ENCODE results near the gene TPO.

DNA sequence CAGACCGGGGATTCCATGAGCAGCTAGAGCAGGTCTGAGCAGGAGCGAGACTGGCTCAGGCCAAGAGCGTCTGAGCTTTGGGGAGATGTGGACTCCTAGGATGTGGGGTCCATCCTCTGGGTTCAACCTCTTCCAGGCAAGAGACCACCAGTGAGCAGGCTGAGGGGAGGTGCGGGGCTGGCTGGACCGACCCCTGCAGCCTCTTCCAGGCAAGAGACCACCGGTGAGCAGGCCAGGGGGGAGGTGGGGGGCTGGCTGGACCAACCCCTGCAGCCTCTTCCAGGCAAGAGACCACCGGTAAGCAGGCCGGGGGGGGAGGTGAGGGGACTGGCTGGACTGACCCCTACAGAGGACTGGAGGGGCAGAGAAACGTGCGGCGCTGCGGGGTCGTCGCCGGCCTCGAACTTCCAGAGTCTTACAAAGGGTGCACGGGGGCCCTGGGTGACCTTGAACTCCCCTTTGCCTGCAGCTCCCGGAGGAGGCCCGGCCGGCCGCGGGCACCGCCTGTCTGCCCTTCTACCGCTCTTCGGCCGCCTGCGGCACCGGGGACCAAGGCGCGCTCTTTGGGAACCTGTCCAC, 63.4 kb downstream of the TPO start:
- TF ChIP-seq POLR2AphosphoS5 (IDR thresholded peaks at IDR 0.05; ENCODE audit: low read depth, low read length) (no peak), REST (IDR thresholded peaks at IDR 0.05; ENCODE audit: insufficient read depth in 1 of 2, low read depth in 2 of 2, low read length in 1 of 2) (no peak)
- TF ChIP-seq, protein P1, sequence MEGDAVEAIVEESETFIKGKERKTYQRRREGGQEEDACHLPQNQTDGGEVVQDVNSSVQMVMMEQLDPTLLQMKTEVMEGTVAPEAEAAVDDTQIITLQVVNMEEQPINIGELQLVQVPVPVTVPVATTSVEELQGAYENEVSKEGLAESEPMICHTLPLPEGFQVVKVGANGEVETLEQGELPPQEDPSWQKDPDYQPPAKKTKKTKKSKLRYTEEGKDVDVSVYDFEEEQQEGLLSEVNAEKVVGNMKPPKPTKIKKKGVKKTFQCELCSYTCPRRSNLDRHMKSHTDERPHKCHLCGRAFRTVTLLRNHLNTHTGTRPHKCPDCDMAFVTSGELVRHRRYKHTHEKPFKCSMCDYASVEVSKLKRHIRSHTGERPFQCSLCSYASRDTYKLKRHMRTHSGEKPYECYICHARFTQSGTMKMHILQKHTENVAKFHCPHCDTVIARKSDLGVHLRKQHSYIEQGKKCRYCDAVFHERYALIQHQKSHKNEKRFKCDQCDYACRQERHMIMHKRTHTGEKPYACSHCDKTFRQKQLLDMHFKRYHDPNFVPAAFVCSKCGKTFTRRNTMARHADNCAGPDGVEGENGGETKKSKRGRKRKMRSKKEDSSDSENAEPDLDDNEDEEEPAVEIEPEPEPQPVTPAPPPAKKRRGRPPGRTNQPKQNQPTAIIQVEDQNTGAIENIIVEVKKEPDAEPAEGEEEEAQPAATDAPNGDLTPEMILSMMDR (IDR thresholded peaks at IDR 0.05), result no peak

All from Panc1 (cell line).